ENCODE data around the gene MFAP4.
A peak's percentile ranks its signal among the peaks of the same experiment; 100 is the strongest.
"Not testable (repeated sequence)": the region's sequence is repeated elsewhere in the genome, so short reads cannot be mapped to it uniquely, and the experiment has no call there.

MFAP4 gene

GRCh38 chr17:19364699-19365498, 22.1 kb downstream of the MFAP4 start:
- TF ChIP-seq ZNF274 (IDR thresholded peaks at IDR 0.05; ENCODE audit: low read depth, low read length): no peak
- H3K4me3 ChIP-seq (ENCODE audit: low read length): no peak overlapping the region

GRCh38 chr17:19363460-19364035, 23.4 kb downstream of the MFAP4 start:
- no peak for TF ChIP-seq ZNF274 (IDR thresholded peaks at IDR 0.05; ENCODE audit: low read depth, low read length)
- no peak overlapping the region for H3K4me3 ChIP-seq (ENCODE audit: low read length)

GRCh38 chr17:19363114-19363438, 23.9 kb downstream of the MFAP4 start:
- no peak for TF ChIP-seq ZNF274 (IDR thresholded peaks at IDR 0.05; ENCODE audit: low read depth, low read length)

GRCh38 chr17:19362277-19363113, 24.5 kb downstream of the MFAP4 start, which contains the start of gene B9D1:
Gene B9D1, minus strand, starts transcription at chr17:19362723. Its CDS starts 154 bp downstream, at chr17:19362569.
- peak within 1 kb of the TSS; percentile 65 for H3K4me3 ChIP-seq (ENCODE audit: low read length)
- TF ChIP-seq ZNF274 (IDR thresholded peaks at IDR 0.05; ENCODE audit: low read depth, low read length): no peak

More at GRCh38 chr17:19363114-19363438, 23.9 kb downstream of the MFAP4 start:
- no peak overlapping the region for H3K4me3 ChIP-seq (ENCODE audit: low read length)

- peak overlapping the region; percentile 65 for H3K4me3 ChIP-seq (ENCODE audit: low read length)
- TF ChIP-seq ZNF274 (IDR thresholded peaks at IDR 0.05; ENCODE audit: low read depth, low read length): no peak
Observed at GRCh38 chr17:19361944-19362276, 25.1 kb downstream of the MFAP4 start.

- TF ChIP-seq ZNF274 (IDR thresholded peaks at IDR 0.05; ENCODE audit: low read depth, low read length): no peak
- no peak overlapping the region for H3K4me3 ChIP-seq (ENCODE audit: low read length)
Observed at GRCh38 chr17:19361326-19361725, 25.7 kb downstream of the MFAP4 start.

- no peak for TF ChIP-seq ZNF274 (IDR thresholded peaks at IDR 0.05; ENCODE audit: low read depth, low read length)
- H3K4me3 ChIP-seq (ENCODE audit: low read length): no peak overlapping the region
Observed at GRCh38 chr17:19360772-19361171, 26.2 kb downstream of the MFAP4 start.

- TF ChIP-seq ZNF274 (IDR thresholded peaks at IDR 0.05; ENCODE audit: low read depth, low read length): no peak
- no peak overlapping the region for H3K4me3 ChIP-seq (ENCODE audit: low read length)
Observed at GRCh38 chr17:19359856-19360255, 27.1 kb downstream of the MFAP4 start.

GRCh38 chr17:19359151-19359550, 27.8 kb downstream of the MFAP4 start:
- H3K4me3 ChIP-seq (ENCODE audit: low read length): no peak overlapping the region
- no peak for TF ChIP-seq ZNF274 (IDR thresholded peaks at IDR 0.05; ENCODE audit: low read depth, low read length)

- TF ChIP-seq ZNF274 (IDR thresholded peaks at IDR 0.05; ENCODE audit: low read depth, low read length): no peak
Observed at GRCh38 chr17:19357761-19358160, 29.2 kb downstream of the MFAP4 start.

GRCh38 chr17:19357351-19357750, 29.6 kb downstream of the MFAP4 start:
- no peak for TF ChIP-seq ZNF274 (IDR thresholded peaks at IDR 0.05; ENCODE audit: low read depth, low read length)
- no peak overlapping the region for H3K4me3 ChIP-seq (ENCODE audit: low read length)

More at GRCh38 chr17:19357761-19358160, 29.2 kb downstream of the MFAP4 start:
- no peak overlapping the region for H3K4me3 ChIP-seq (ENCODE audit: low read length)

GRCh38 chr17:19354748-19355147, 32.2 kb downstream of the MFAP4 start:
- no peak for TF ChIP-seq ZNF274 (IDR thresholded peaks at IDR 0.05; ENCODE audit: low read depth, low read length)
- H3K4me3 ChIP-seq (ENCODE audit: low read length): no peak overlapping the region

GRCh38 chr17:19353401-19353800, 33.6 kb downstream of the MFAP4 start:
- not testable (repeated sequence) for H3K4me3 ChIP-seq (ENCODE audit: low read length)

- H3K4me3 ChIP-seq (ENCODE audit: low read length): no peak overlapping the region
- no peak for TF ChIP-seq ZNF274 (IDR thresholded peaks at IDR 0.05; ENCODE audit: low read depth, low read length)
Observed at GRCh38 chr17:19348806-19349205, 38.2 kb downstream of the MFAP4 start.

Data from GM08714 (cell line).